A549 (cell line): Measurements from ENCODE around the gene DPEP1. TPM values are rescaled to one million over a fixed set of nuclear protein-coding genes. Genes with fewer than 3 reads are reported as not detected.
A peak's percentile ranks its signal among the peaks of the same experiment; 100 is the strongest.
"Not testable (repeated sequence)": the region's sequence is repeated elsewhere in the genome, so short reads cannot be mapped to it uniquely, and the experiment has no call there.

Experiments used
- ATAC-seq, 2 experiments: fragments of 200-7000 bp in 1 of 2; fragments of >200 bp in 1 of 2; cut with Nextera tagmentation in 1 of 2; cut with Tn5 transposase in 1 of 2; 3 replicates each; pipeline versions ENCODE4 v1.8.0 to v1.9.1; 2018 to 2020; ENCODE audit warnings: mild to moderate bottlenecking in 1 of 2, moderate library complexity in 1 of 2
- CTCF ChIA-PET: fragments of 300-600 bp; sonication (Branson Sonifier 250); formaldehyde crosslinking; extraction: SDS; loops from one replicate; lab custom pipeline; 2021; ENCODE audit warnings: antibody characterized with exemption, inconsistent platforms; lab: Yijun Ruan, JAX
- POLR2A ChIA-PET: fragments of 350-600 bp; formaldehyde crosslinking; extraction: SDS; loops from one replicate; lab custom pipeline; 2021; ENCODE audit warnings: antibody characterized with exemption, inconsistent platforms; lab: Yijun Ruan, JAX
- DNase-seq, 2 experiments: peaks; one replicate each; pipeline versions ENCODE4 v3.0.0 to v3.0.0-alpha.2; 2011 to 2016; ENCODE audit warnings: low read depth in 1 of 2, low spot score in 1 of 2
- FAIRE-seq: peaks from 2 replicates; lab custom pipeline; 2011; peaks lifted over from hg19 to GRCh38; lab: Jason Lieb, UNC
- H3K27ac ChIP-seq, 2 experiments: fragments of >200 bp; sonication (Bioruptor Twin); formaldehyde crosslinking; 3 replicates each; pipeline ENCODE4 v1.5.1; 2016 to 2017
- H3K4me1 ChIP-seq: fragments of >200 bp; sonication (Bioruptor Twin); formaldehyde crosslinking; 3 replicates; pipeline ENCODE4 v1.6.1; 2016
- H3K4me2 ChIP-seq: fragments of >200 bp; sonication (Bioruptor Twin); formaldehyde crosslinking; 3 replicates; pipeline ENCODE4 v1.6.1; 2016
- H3K4me3 ChIP-seq: fragments of >200 bp; sonication (Bioruptor Twin); formaldehyde crosslinking; 3 replicates; pipeline ENCODE4 v1.5.1; 2016
- H3K9me3 ChIP-seq: fragments of >200 bp; sonication (Bioruptor Twin); formaldehyde crosslinking; 3 replicates; pipeline ENCODE4 v1.6.1; 2016
- CEBPB ChIP-seq, 2 experiments: fragments of >200 bp in 1 of 2; sonication (Bioruptor Twin) in 1 of 2; formaldehyde crosslinking in 1 of 2; IDR thresholded peaks; 2 replicates each; pipeline ENCODE4 v1.6.1; 2012 to 2016
- CHD4 ChIP-seq: fragments of 200-600 bp; sonication (generic); IDR thresholded peaks from 2 replicates; pipeline ENCODE4 v1.6.1; 2016; ENCODE audit warnings: antibody characterized with exemption, mild to moderate bottlenecking, borderline replicate concordance
- E2F6 ChIP-seq: IDR thresholded peaks from 2 replicates; pipeline ENCODE4 v1.6.1; 2012; ENCODE audit warnings: low read depth, borderline replicate concordance
- FOSL2 ChIP-seq, 2 experiments: fragments of 450-650 bp in 1 of 2; fragments of >200 bp in 1 of 2; sonication (Bioruptor Twin) in 1 of 2; formaldehyde crosslinking; IDR thresholded peaks; 2 replicates each; pipeline versions ENCODE4 v1.5.0 to v1.6.1; 2016 to 2020; ENCODE audit warnings: mild to moderate bottlenecking in 1 of 2, moderate library complexity in 1 of 2
- HDAC2 ChIP-seq: fragments of 200-600 bp; sonication (generic); IDR thresholded peaks from 2 replicates; pipeline ENCODE4 v1.6.1; 2016
- HEYL ChIP-seq: fragments of 250-450 bp; sonication (Bioruptor Pico); IDR thresholded peaks from 2 replicates; pipeline ENCODE4 v1.8.0; 2021; ENCODE audit warnings: mild to moderate bottlenecking, moderate library complexity
- HMGXB4 ChIP-seq: fragments of 250-450 bp; sonication (Bioruptor Pico); IDR thresholded peaks from 2 replicates; pipeline ENCODE4 v1.5.0; 2021; ENCODE audit warnings: mild to moderate bottlenecking, moderate library complexity, borderline replicate concordance
- HOXA7 ChIP-seq: fragments of 250-450 bp; sonication (Bioruptor Pico); IDR thresholded peaks from 2 replicates; pipeline ENCODE4 v1.5.0; 2020; ENCODE audit warnings: mild to moderate bottlenecking, moderate library complexity
- HOXB13 ChIP-seq: fragments of 250-450 bp; sonication (Bioruptor Pico); IDR thresholded peaks from 2 replicates; pipeline ENCODE4 v1.5.0; 2020; ENCODE audit warnings: low read depth, mild to moderate bottlenecking, moderate library complexity
- HOXB5 ChIP-seq: fragments of 250-450 bp; sonication (Bioruptor Pico); IDR thresholded peaks from 2 replicates; pipeline ENCODE4 v1.5.0; 2020; ENCODE audit warnings: mild to moderate bottlenecking, moderate library complexity
- KDM5A ChIP-seq: fragments of 200-600 bp; sonication (generic); IDR thresholded peaks from 2 replicates; pipeline ENCODE4 v1.6.1; 2016; ENCODE audit warnings: antibody characterized with exemption, mild to moderate bottlenecking
- MYC ChIP-seq: IDR thresholded peaks from 2 replicates; pipeline ENCODE4 v1.6.1; 2012; ENCODE audit warnings: mild to moderate bottlenecking, inconsistent platforms, low read length, improper control_type of control experiment, borderline replicate concordance
- PHF8 ChIP-seq: fragments of 200-600 bp; sonication (generic); IDR thresholded peaks from 2 replicates; pipeline ENCODE4 v1.6.1; 2016; ENCODE audit warnings: low read depth, mild to moderate bottlenecking, antibody characterized with exemption, moderate library complexity, borderline replicate concordance
- RCOR1 ChIP-seq: fragments of 150-350 bp; IDR thresholded peaks from 2 replicates; pipeline ENCODE4 v1.6.1; 2014; ENCODE audit warnings: antibody characterized with exemption, low read length, low read depth
- REST ChIP-seq: fragments of 200-600 bp; sonication (generic); IDR thresholded peaks from 2 replicates; pipeline ENCODE4 v1.6.1; 2016; ENCODE audit warnings: antibody characterized with exemption, mild to moderate bottlenecking, moderate library complexity
- ZFP36 ChIP-seq: fragments of 450-650 bp; IDR thresholded peaks from 2 replicates; pipeline ENCODE4 v1.6.1; 2014; ENCODE audit warnings: borderline replicate concordance; ENCODE audit not compliant: partially characterized antibody
- WGBS: methylation state at CpG from one replicate; pipeline ENCODE4 v1.1.6; 2017; ENCODE audit errors: missing lambda C conversion rate; 5-methylcytosine and 5-hydroxymethylcytosine counted together
- polyA plus RNA-seq, 4 experiments: library from polyadenylated mRNA; depleted of rRNA in 3 of 4; stranded (reverse); fragments of >200 nt; fragmentation: RNase III in 1 of 4; extraction: RNeasy Plus Mini Kit Qiagen cat#74134 plus additional on column Dnase treatment in 1 of 4; gene quantifications; 2 replicates in 3 of 4; 3 replicates in 1 of 4; pipeline ENCODE4 v1.2.3, GENCODE V29; 2011 to 2017

DPEP1 gene
- polyA plus RNA-seq, 2 of the 4 experiments (the other 2 are of a cell fraction), result 1.3 to 1.5 TPM

GRCh38 chr16:89570342-89570923, 43.0 kb upstream of the DPEP1 start:
- H3K4me2 ChIP-seq, result no peak overlapping the region
- DNase-seq (no peak), ATAC-seq (no peak), FAIRE-seq (no peak)
- ChIA-PET CTCF (interaction anchor here (0.9 to 1.0 kb wide), 2 partner anchors 71 to 112 kb away, joined by 3 to 4 read pairs; no protein-coding TSS in a partner anchor), POLR2A (no interaction called here)
- 75% methylated on average over 18 of the region's 30 CpGs for WGBS
- TF ChIP-seq REST (no peak), CHD4 (no peak), E2F6 (no peak), KDM5A (no peak), FOSL2 (IDR thresholded peaks at IDR 0.05) (no peak), FOSL2 (CRISPR knock-in tag; IDR thresholded peaks at IDR 0.05) (no peak), CEBPB (IDR thresholded peaks at IDR 0.05) (no peak), HOXB5 (CRISPR knock-in tag) (no peak), MYC (no peak), HOXB13 (CRISPR knock-in tag) (no peak), HDAC2 (no peak), HOXA7 (CRISPR knock-in tag) (no peak), HEYL (CRISPR knock-in tag) (no peak)
- H3K9me3 ChIP-seq, result no peaks in the 10 kb centered on the region
- no peak overlapping the region for H3K27ac ChIP-seq
- H3K4me3 ChIP-seq, result no peak overlapping the region
- H3K4me1 ChIP-seq, result peaks cover 15% of the 10 kb centered on the region

GRCh38 chr16:89570983-89571598, 42.4 kb upstream of the DPEP1 start:
- H3K9me3 ChIP-seq, DNase-seq, CTCF ChIA-PET, ATAC-seq, H3K4me2 ChIP-seq, POLR2A ChIA-PET, H3K4me3 ChIP-seq, FAIRE-seq, H3K4me1 ChIP-seq, H3K27ac ChIP-seq: not testable (repeated sequence)
- 80% methylated on average over 7 of the region's 36 CpGs for WGBS

GRCh38 chr16:89571636-89572035, 41.8 kb upstream of the DPEP1 start:
- Histone ChIP-seq H3K4me3 (no peak overlapping the region), H3K4me1 (peaks cover 13% of the 10 kb centered on the region)
- CTCF ChIA-PET, result no interaction called here
- DNase-seq (no peak), FAIRE-seq (no peak)
- TF ChIP-seq FOSL2 (IDR thresholded peaks at IDR 0.05), result no peak
- no peak for TF ChIP-seq FOSL2 (CRISPR knock-in tag; IDR thresholded peaks at IDR 0.05)
- no peak for TF ChIP-seq E2F6
- TF ChIP-seq RCOR1, result no peak
- TF ChIP-seq ZFP36, result peak; percentile 71
- TF ChIP-seq PHF8, result no peak
- TF ChIP-seq HMGXB4, result no peak
- TF ChIP-seq, all 56 proteins: peak for 1
- Histone ChIP-seq H3K9me3 (no peaks in the 10 kb centered on the region), H3K4me2 (no peak overlapping the region), H3K27ac (no peak overlapping the region)
- whole genome bisulfite sequencing, result 90% methylated on average over 16 of the region's 18 CpGs
- ATAC-seq, result no peak
- POLR2A ChIA-PET, result no interaction called here
